ENCODE measurements around the gene ARMC12. TPM values are rescaled to one million over a fixed set of nuclear protein-coding genes. Genes with fewer than 3 reads are reported as not detected.

ARMC12 gene
- total and polyA plus RNA-seq, 2 of the 13 experiments (the other 11 are each of a cell fraction or from before 2014, with no cell fraction given) = 1.3 TPM; not detected in 1

DNA sequence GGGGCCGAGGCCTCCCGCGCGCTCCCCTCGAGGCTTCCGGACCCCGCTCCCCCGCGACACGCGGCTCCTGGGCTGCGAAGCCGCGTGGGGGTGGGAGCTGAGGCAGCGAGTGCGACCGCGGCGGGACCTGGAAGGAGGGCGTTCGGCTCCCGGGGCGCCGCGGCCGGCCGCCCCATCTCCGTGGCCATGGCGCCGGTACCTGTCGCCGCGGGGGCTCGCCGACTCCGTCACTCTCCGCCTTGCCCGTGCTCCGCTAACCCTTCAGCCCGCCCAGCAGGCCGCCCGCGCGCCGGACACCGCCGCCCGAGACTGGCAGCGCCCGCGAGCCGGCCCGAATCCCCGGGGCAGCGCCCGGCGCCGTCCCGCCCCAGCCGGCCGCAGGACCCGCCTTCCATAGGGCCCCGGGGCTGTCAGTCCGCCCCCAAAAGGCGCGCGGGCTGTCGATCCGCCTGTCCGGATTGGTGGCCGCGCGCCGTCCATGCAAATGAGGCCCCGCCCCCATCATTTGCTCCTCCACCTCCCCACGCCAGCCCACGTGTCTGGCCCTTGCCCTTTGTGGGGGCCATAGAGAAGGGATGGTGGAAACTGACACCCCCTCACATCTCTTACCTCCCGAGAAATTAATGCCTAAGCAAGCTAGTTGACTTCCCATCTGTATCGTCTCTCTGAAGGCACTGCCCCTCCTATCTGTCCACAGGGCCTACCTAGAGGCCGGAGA lies 48.1 kb upstream of the ARMC12 start, which contains the start of gene FKBP5 (continued):
- TF ChIP-seq HDAC6 (IDR thresholded peaks at IDR 0.05; ENCODE audit: low read depth, low read length) (no peak), MBD4 (IDR thresholded peaks at IDR 0.05; ENCODE audit: borderline replicate concordance, low read length) (no peak), ZNF225 (CRISPR knock-in tag; IDR thresholded peaks at IDR 0.05) (no peak), ZNF605 (CRISPR knock-in tag; IDR thresholded peaks at IDR 0.05) (no peak), SETDB1 (CRISPR knock-in tag; IDR thresholded peaks at IDR 0.05; ENCODE audit: borderline replicate concordance) (no peak), FOXP1 (IDR thresholded peaks at IDR 0.05) (no peak), FOXP1 (CRISPR knock-in tag; IDR thresholded peaks at IDR 0.05) (no peak), HNRNPUL1 (IDR thresholded peaks at IDR 0.05; ENCODE audit: low read depth, low read length) (no peak), ELF1 (CRISPR knock-in tag; IDR thresholded peaks at IDR 0.05) (no peak), MYC (CRISPR knock-in tag; IDR thresholded peaks at IDR 0.05; ENCODE audit: borderline replicate concordance) (peak; percentile 99), ZNF292 (CRISPR knock-in tag; IDR thresholded peaks at IDR 0.05; ENCODE audit: borderline replicate concordance, low read depth) (no peak), ZC3H4 (CRISPR knock-in tag; IDR thresholded peaks at IDR 0.05; ENCODE audit: borderline replicate concordance) (no peak), SMAD3 (CRISPR knock-in tag; IDR thresholded peaks at IDR 0.05) (no peak; the same call in 1 of the 2 replicates), FOXK2 (IDR thresholded peaks at IDR 0.05) (no peak), ZNF720 (CRISPR knock-in tag; IDR thresholded peaks at IDR 0.05) (no peak)
- TF ChIP-seq, protein P1, sequence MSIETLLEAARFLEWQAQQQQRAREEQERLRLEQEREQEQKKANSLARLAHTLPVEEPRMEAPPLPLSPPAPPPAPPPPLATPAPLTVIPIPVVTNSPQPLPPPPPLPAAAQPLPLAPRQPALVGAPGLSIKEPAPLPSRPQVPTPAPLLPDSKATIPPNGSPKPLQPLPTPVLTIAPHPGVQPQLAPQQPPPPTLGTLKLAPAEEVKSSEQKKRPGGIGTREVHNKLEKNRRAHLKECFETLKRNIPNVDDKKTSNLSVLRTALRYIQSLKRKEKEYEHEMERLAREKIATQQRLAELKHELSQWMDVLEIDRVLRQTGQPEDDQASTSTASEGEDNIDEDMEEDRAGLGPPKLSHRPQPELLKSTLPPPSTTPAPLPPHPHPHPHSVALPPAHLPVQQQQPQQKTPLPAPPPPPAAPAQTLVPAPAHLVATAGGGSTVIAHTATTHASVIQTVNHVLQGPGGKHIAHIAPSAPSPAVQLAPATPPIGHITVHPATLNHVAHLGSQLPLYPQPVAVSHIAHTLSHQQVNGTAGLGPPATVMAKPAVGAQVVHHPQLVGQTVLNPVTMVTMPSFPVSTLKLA (IDR thresholded peaks at IDR 0.05) = peak; percentile 79
- TF ChIP-seq, protein P2, sequence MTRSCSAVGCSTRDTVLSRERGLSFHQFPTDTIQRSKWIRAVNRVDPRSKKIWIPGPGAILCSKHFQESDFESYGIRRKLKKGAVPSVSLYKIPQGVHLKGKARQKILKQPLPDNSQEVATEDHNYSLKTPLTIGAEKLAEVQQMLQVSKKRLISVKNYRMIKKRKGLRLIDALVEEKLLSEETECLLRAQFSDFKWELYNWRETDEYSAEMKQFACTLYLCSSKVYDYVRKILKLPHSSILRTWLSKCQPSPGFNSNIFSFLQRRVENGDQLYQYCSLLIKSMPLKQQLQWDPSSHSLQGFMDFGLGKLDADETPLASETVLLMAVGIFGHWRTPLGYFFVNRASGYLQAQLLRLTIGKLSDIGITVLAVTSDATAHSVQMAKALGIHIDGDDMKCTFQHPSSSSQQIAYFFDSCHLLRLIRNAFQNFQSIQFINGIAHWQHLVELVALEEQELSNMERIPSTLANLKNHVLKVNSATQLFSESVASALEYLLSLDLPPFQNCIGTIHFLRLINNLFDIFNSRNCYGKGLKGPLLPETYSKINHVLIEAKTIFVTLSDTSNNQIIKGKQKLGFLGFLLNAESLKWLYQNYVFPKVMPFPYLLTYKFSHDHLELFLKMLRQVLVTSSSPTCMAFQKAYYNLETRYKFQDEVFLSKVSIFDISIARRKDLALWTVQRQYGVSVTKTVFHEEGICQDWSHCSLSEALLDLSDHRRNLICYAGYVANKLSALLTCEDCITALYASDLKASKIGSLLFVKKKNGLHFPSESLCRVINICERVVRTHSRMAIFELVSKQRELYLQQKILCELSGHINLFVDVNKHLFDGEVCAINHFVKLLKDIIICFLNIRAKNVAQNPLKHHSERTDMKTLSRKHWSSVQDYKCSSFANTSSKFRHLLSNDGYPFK (CRISPR knock-in tag; IDR thresholded peaks at IDR 0.05; ENCODE audit: borderline replicate concordance) = peak; percentile 56; the same call in 1 of the 2 replicates
- TF ChIP-seq, protein P3, sequence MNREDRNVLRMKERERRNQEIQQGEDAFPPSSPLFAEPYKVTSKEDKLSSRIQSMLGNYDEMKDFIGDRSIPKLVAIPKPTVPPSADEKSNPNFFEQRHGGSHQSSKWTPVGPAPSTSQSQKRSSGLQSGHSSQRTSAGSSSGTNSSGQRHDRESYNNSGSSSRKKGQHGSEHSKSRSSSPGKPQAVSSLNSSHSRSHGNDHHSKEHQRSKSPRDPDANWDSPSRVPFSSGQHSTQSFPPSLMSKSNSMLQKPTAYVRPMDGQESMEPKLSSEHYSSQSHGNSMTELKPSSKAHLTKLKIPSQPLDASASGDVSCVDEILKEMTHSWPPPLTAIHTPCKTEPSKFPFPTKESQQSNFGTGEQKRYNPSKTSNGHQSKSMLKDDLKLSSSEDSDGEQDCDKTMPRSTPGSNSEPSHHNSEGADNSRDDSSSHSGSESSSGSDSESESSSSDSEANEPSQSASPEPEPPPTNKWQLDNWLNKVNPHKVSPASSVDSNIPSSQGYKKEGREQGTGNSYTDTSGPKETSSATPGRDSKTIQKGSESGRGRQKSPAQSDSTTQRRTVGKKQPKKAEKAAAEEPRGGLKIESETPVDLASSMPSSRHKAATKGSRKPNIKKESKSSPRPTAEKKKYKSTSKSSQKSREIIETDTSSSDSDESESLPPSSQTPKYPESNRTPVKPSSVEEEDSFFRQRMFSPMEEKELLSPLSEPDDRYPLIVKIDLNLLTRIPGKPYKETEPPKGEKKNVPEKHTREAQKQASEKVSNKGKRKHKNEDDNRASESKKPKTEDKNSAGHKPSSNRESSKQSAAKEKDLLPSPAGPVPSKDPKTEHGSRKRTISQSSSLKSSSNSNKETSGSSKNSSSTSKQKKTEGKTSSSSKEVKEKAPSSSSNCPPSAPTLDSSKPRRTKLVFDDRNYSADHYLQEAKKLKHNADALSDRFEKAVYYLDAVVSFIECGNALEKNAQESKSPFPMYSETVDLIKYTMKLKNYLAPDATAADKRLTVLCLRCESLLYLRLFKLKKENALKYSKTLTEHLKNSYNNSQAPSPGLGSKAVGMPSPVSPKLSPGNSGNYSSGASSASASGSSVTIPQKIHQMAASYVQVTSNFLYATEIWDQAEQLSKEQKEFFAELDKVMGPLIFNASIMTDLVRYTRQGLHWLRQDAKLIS (CRISPR knock-in tag; IDR thresholded peaks at IDR 0.05) = no peak
- TF ChIP-seq, protein P4, sequence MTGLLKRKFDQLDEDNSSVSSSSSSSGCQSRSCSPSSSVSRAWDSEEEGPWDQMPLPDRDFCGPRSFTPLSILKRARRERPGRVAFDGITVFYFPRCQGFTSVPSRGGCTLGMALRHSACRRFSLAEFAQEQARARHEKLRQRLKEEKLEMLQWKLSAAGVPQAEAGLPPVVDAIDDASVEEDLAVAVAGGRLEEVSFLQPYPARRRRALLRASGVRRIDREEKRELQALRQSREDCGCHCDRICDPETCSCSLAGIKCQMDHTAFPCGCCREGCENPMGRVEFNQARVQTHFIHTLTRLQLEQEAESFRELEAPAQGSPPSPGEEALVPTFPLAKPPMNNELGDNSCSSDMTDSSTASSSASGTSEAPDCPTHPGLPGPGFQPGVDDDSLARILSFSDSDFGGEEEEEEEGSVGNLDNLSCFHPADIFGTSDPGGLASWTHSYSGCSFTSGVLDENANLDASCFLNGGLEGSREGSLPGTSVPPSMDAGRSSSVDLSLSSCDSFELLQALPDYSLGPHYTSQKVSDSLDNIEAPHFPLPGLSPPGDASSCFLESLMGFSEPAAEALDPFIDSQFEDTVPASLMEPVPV (CRISPR knock-in tag; IDR thresholded peaks at IDR 0.05) = no peak
- TF ChIP-seq, protein P5, sequence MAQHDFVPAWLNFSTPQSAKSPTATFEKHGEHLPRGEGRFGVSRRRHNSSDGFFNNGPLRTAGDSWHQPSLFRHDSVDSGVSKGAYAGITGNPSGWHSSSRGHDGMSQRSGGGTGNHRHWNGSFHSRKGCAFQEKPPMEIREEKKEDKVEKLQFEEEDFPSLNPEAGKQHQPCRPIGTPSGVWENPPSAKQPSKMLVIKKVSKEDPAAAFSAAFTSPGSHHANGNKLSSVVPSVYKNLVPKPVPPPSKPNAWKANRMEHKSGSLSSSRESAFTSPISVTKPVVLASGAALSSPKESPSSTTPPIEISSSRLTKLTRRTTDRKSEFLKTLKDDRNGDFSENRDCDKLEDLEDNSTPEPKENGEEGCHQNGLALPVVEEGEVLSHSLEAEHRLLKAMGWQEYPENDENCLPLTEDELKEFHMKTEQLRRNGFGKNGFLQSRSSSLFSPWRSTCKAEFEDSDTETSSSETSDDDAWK (CRISPR knock-in tag; IDR thresholded peaks at IDR 0.05) = no peak

All from HepG2 (cell line).